CD4-positive, alpha-beta T cell treated with Interleukin-21 for 1 hour (primary cell): ENCODE measurements around the gene RPLP1.

Source experiments
- DNase-seq: peaks from one replicate; pipeline ENCODE4 v3.0.0-alpha.2; 2020

RPLP1 gene

GRCh38 chr15:69472046-69472445 is 19.4 kb downstream of the RPLP1 start:
- DNase-seq, result no peak

- no peak for DNase-seq
These were observed 19.9 kb downstream of the RPLP1 start for GRCh38 chr15:69472562-69472961.

DNA sequence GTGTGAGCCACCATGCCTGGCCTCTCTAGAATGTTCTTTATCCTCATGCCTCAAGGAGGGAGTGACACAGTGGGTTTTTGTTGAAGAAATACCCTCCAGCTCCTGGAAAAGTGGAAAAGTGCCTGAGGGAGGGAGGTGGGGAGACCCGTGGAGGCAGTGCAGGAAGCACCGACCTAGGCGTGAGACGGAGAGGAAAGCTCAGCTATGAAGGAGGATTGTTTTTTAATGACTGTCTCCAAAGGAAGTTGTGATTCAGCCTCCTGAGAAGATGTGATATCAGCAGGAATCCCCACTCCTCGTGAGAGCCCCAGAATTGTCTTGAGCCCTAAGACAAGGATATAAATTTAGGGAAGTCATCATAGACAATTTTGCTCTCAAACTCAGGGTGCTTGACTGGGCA is 21.7 kb downstream of the RPLP1 start:
- no peak for DNase-seq

DNA sequence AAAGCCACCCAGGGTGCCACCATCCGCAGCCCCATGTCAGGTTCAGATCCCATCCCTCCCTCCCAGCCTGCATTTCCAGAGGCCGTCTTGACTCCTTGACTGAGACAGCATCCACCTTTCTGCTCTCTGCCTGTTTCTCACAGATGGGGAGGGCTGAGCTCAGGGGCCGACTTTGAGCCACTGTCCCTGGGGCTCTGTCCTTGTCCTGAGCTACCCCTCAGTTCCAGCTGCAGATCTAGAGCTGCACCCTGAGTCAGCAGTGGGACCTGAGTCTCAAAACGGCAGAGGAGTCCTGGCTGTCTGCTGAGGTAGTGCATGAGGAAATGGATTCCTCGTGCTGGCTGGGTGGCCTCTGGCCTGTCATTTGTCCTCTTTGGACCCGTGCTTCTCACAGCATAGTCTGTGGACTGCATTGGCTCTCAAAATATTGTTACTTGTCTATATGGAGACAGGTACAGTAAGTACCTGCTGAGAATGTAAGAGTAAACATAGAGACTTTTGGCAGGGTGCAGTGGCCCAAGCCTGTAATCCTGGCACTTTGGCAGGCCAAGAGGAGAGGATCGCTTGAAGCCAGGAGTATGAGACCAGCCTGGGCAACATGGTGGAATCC is 22.3 kb downstream of the RPLP1 start:
- DNase-seq, result no peak

DNA sequence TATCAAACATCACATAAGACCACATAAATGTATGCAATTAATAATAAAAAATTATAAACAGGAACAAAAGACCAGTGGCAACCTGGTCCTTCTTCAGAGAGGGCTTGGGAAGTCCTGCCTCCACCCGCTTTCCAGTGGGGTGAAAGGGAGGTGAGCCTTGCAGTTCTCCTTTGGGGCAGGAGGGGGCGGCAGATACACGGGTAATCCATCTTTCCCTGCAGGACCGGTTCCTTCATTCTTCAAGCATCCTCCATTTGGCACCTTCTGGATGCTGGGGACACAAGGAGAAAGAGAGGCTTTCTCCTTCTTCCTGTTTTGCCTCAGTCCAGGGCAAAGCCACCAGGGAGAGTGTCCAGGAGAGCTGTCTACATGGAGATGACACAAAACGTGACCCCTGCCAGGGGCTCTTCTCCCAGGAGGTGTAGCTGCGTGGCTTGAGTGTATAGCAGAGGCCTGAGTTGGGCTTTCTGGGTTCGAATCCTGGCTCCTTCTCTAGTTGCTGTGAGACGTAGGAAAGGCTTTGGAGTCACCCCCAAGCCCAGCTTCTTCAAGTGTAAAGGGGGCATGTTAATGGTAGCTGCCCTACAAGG is 23.2 kb downstream of the RPLP1 start:
- DNase-seq, result peak; percentile 72

DNA sequence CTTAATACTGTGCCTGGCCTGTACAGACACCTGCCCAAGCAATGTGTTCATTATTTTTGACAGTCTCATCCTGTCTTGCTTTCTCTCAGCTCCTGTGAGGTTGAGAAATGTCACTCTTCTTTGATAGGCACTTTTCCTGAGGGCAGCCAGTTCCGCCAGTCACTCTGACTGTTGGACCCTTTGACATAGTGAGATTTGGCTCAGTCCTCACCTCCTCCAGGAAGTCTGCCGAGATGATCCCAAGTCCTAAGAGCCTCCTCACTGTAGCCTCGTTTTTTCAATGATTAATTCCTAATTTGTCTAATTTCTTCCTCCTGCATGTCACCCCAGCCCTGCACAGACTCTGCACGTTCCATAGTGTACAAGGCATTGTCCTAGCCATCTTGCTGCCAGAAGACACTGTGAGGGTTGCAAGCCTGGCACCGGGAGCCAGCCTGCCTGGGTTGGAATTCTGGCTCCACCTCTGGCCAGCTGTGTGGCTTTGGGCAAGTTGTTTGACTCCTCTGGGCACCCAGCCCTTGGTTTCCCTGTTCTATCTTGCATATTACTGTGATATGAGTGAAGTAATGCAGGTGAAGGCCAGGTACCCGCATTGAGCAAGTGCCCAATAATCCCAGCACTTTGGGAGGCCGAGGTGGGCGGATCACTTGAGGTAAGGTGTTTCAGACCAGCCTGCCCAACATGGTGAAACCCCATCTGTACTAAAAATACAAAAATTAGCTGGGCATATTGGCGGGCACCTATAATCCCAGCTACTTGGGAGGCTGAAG is 24.3 kb downstream of the RPLP1 start:
- no peak for DNase-seq

DNA sequence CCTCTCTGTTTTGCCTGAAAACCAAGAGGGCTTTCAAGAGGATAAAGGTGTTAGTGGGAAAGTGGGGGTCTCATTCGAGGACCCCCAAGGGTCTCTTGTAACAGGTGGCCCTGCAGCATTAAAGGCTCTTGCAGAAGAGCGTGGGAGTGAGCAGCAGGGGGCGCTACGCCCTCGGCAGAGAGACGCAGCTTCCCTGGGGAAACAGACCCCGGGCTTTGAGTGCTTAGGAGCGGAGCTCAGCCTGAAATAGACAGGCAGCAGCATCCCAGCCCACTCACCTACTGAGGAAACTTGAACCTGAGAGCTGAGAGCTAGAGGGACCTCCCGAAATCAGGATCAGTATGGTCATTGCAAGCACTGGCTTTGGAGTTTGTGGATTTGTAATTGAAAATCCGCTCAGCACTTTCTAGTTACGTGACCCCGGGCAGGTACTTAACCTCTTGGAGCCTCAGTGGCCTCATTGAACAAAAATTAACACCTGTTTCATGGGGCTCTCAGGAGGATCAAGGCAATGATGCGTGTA is 25.7 kb downstream of the RPLP1 start:
- peak; percentile 33 for DNase-seq

DNA sequence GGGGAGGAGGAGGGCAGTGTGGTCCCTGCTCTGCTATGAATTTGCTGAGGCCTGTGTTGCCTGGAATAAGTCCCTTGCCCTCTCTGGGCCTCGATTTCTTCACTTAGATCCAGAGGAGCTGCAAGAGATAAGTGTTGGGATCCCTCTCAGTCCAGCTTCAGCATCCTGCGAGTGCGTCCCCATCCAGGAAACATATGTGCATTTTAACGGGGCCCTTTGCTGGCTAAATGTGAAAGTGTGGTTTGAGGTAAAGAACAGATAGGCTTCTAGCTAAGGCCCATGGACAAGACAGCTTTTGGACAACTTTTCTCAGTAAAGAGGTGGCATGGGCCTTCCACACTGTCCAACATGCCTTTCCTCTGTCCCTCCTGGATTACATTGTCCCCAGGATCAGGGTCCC is 26.5 kb downstream of the RPLP1 start:
- DNase-seq, result no peak

DNA sequence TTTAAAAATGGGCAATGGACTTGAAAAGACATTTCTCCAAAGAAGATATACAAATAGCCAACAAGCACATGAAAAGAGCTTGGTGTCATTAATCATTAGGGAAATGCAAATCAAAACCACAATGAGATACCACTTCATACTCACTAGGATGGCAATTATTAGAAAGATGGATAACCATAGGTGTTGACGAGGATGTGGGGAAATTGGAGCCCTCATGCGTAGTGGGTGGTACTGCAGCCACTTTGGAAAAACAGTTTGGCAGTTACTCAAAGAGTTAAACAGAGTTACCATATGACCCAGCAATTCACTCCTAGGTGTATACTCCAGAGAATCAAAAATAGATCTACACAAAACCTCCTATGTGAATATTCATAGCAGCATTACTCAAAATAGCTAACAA is 27.4 kb downstream of the RPLP1 start:
- DNase-seq, result no peak

GRCh38 chr15:69480932-69481331 is 28.3 kb downstream of the RPLP1 start:
- DNase-seq, result no peak

DNA sequence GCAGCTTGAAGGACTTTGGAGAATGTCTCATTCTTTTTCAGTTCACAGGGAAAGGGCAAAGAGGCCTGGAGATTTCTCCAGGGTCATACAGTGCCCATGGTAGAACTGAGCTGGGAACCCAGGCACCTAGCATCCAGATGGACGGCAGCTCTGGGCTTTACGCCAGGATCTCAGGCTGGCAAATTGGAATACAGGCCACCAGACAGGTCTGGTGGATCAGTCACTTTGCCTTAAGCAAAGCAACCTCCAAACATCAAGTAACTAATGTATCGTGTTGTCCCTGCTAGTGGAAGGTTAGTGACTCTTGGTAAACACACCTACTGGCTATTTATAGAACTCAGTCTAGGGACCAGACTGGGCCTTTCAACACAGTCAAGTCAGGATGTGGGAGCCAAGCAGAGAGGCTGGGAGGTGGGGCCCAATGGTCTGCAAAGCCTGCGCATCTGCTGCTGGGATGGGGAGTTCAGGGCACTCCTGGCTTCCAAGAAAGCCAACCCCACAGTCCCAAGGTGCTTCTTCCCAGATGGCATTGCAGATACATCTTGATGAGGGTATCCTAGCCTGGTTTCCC is 30.2 kb downstream of the RPLP1 start:
- DNase-seq, result no peak

GRCh38 chr15:69484837-69485236 is 32.2 kb downstream of the RPLP1 start:
- DNase-seq, result no peak

- no peak for DNase-seq
These were observed 34.0 kb downstream of the RPLP1 start for GRCh38 chr15:69486481-69487110.

DNA sequence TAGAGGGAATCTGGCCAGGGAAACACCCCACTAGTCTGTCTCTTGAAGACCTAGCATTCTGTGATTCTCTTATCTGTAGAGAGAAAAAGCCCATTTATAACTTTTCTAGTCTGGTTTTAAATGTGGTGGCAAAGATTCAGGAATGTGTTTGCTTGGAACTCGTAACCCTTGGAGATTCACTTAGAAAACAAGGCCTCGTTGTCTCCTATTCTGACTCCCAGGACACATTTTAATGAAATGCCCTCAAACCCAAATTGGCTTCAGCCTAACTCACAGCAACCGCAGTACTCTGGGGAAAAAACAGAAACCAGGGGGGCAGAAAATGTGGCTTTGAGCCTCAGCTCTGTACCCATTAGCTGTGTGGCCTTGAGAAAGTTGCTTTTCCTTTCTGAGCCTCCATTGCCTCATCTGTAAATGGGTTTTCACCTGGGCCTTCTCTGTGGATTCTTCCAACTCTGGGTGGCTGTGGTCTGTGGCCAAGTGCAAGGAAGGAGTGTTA is 36.5 kb downstream of the RPLP1 start:
- no peak for DNase-seq

DNA sequence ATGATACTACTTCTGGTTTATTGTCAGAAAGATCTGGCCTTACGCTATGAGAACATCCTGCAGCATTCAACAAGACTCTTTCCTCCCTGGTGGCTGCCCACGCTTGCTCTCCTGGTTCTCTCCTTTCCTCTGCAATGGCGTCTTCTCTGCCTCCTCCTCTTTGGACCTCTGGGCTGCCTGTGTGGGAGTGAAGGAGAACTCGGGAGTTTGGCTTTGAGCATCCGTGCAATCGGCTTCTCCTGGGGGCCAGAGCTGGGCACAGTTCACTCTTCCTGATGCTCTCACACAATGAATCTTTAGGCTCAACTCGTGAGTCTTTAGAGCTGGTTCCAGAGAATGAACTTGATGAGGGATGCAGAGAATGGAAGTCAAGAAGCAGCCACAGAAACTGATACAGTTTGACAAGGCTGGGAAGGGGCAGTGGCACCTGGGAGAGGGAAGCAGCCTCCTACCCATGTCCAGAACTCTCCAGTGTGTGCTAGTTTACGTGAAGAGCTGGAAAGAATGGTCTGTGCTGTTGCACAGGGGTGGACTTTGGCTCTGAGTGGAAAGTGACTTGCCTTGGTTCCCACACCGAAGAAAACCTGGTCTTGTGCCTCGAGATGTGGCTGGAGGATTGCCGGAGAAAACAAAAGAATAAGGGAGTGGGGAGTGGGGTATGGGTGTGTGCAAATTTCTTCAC is 37.9 kb downstream of the RPLP1 start:
- no peak for DNase-seq

- no peak for DNase-seq
These were observed 38.5 kb downstream of the RPLP1 start for GRCh38 chr15:69491038-69491505.

- no peak for DNase-seq
These were observed 40.8 kb downstream of the RPLP1 start for GRCh38 chr15:69493406-69493805.

DNA sequence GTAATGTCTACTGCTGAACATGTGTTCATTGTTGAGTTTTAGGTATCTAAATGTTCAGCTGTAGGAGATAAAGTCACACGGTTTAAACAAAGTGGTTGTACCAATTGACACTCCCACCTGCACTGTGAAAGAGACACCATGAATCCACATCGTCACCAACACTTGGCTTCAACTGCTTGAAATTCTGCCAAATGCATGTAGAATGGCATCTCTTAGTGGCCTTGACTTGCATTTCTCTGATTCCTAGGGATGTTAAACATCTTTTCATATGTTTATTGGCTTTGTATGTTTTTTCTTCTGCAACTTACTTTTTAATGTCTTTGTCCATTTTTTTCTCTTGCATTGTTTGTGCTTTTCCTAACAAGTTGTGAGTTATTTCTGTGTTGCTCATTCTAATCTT is 43.4 kb downstream of the RPLP1 start:
- no peak for DNase-seq

- no peak for DNase-seq
These were observed 44.5 kb downstream of the RPLP1 start for GRCh38 chr15:69497076-69497475.

DNA sequence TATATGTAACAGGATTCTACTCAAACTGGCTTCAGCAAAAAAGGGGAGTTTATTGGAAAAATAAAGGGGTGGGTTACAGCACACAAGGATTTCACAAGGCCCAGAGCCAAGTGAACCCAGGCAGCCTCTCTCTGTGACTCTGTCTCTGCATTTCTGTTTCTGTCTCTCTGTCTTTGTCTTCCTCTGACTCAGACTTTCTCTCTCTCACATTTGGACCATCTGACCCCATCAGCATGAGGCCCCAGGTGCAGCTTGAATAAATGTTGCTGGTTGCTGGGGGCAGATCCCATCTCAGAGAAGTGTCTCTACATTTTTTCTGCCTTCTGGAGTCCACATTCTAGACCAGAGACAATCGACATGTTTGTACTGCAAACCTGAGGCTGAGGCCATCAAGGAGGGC is 45.0 kb downstream of the RPLP1 start:
- DNase-seq, result no peak

DNA sequence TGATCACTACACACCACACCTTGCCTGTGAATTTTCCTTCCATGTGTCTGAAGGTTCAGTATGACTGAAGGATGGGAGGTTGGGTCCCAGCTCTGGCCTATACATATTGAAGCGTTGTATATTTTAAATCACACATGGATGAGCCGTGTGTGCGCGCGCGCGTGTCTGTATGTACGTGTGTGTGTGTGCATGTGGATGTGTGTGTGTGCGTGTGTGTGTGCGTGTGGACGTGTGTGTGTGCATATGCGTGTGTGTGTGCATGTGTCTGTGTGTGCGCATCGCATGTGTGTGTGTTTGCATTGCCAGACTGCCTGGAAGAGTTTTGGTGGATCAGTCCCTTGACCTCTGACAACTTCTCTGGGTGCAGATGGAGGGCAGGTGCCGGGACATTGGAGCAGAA is 45.7 kb downstream of the RPLP1 start:
- no peak for DNase-seq

- DNase-seq, result no peak
These were observed 46.4 kb downstream of the RPLP1 start for GRCh38 chr15:69498987-69499386.
